HEK293 (cell line): ENCODE results near the gene TBC1D9B.

Source experiments
- BCL11A ChIP-seq: fragments of 450-650 bp; formaldehyde crosslinking; IDR thresholded peaks from 2 replicates; pipeline ENCODE4 v1.5.1; 2016; ENCODE audit warnings: low read depth, missing biosample characterization, missing genetic modification characterization
- CTCF ChIP-seq: fragments of 450-650 bp; formaldehyde crosslinking; IDR thresholded peaks from 2 replicates; pipeline ENCODE4 v1.5.1; 2016; ENCODE audit warnings: missing biosample characterization, missing genetic modification characterization
- KLF8 ChIP-seq: fragments of 450-650 bp; formaldehyde crosslinking; IDR thresholded peaks from 2 replicates; pipeline ENCODE4 v1.5.1; 2016; ENCODE audit warnings: missing biosample characterization, missing genetic modification characterization
- ZNF24 ChIP-seq: fragments of 450-650 bp; formaldehyde crosslinking; IDR thresholded peaks from 2 replicates; pipeline ENCODE4 v1.5.1; 2016; ENCODE audit warnings: missing biosample characterization, missing genetic modification characterization
- ZNF449 ChIP-seq: fragments of 450-650 bp; formaldehyde crosslinking; IDR thresholded peaks from 2 replicates; pipeline ENCODE4 v1.5.1; 2017; ENCODE audit warnings: missing biosample characterization, mild to moderate bottlenecking, missing genetic modification characterization, moderate library complexity

- TF ChIP-seq ZNF449: no peak
- TF ChIP-seq CTCF (tag by site-specific recombination): no peak
- TF ChIP-seq BCL11A: peak; percentile 94
- TF ChIP-seq KLF8 (tag by site-specific recombination): peak; percentile 98
- peak; percentile 81; the same call in 1 of the 2 replicates for TF ChIP-seq ZNF24 (tag by site-specific recombination)
Measured at GRCh38 chr5:179820483-179821297, 87.0 kb downstream of the TBC1D9B start, which contains the start of gene SQSTM1.
